ENCODE results near the gene GNRHR.

Gene GNRHR

DNA sequence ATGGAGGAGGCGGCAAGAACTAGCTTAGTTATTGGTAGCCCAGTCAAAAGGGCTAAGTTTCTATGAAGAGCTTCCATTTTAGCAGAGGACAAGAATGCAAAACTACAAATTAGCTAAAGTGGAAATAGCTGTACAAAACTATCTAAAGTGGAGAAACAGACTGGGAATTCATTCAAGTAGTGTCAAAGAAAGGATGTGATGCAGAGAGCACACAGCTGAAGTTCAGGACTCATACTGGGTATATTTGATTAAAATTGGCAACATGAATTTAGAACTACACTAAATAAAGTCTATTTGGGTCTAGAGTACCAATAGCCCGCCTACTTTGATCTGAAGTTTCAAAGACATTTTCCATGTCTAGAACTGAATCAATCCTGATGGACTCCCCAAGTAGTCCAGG, 33.1 kb upstream of the GNRHR start:
- Histone ChIP-seq H3K9ac (ENCODE audit: low read length) (no peak overlapping the region), H3K27me3 (replicated peaks; ENCODE audit: insufficient read depth, low read length) (no peaks in the 10 kb centered on the region), H3K36me3 (replicated peaks; ENCODE audit: insufficient read depth, low read length) (no peaks in the 10 kb centered on the region), H3K79me2 (ENCODE audit: low read length) (no peaks in the 10 kb centered on the region), H3K27ac (ENCODE audit: low read length) (no peak overlapping the region), H2AFZ (ENCODE audit: low read length) (no peak overlapping the region), H3K9me2 (replicated peaks; ENCODE audit: insufficient read depth, low read length) (no peaks in the 10 kb centered on the region), H3F3A (ENCODE audit: insufficient read depth, low read length) (no peaks in the 10 kb centered on the region), H3K4me1 (ENCODE audit: low read length) (no peaks in the 10 kb centered on the region), H3K4me2 (ENCODE audit: low read depth, low read length) (no peak overlapping the region), H3K9me3 (replicated peaks; ENCODE audit: insufficient read depth, low read length) (no peaks in the 10 kb centered on the region), H4K20me1 (ENCODE audit: insufficient read depth, low read length) (no peaks in the 10 kb centered on the region), H3K4me3 (ENCODE audit: low read length) (no peak overlapping the region)
- TF ChIP-seq, protein P1, sequence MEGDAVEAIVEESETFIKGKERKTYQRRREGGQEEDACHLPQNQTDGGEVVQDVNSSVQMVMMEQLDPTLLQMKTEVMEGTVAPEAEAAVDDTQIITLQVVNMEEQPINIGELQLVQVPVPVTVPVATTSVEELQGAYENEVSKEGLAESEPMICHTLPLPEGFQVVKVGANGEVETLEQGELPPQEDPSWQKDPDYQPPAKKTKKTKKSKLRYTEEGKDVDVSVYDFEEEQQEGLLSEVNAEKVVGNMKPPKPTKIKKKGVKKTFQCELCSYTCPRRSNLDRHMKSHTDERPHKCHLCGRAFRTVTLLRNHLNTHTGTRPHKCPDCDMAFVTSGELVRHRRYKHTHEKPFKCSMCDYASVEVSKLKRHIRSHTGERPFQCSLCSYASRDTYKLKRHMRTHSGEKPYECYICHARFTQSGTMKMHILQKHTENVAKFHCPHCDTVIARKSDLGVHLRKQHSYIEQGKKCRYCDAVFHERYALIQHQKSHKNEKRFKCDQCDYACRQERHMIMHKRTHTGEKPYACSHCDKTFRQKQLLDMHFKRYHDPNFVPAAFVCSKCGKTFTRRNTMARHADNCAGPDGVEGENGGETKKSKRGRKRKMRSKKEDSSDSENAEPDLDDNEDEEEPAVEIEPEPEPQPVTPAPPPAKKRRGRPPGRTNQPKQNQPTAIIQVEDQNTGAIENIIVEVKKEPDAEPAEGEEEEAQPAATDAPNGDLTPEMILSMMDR (IDR thresholded peaks at IDR 0.05; ENCODE audit: low read length), result no peak
- TF ChIP-seq EZH2 (optimal IDR thresholded peaks at IDR 0.05; ENCODE audit: low read depth, low read length) (no peak), EZH2phosphoT487 (IDR thresholded peaks at IDR 0.05; ENCODE audit: low read length) (no peak)
- no peak for DNase-seq

DNA sequence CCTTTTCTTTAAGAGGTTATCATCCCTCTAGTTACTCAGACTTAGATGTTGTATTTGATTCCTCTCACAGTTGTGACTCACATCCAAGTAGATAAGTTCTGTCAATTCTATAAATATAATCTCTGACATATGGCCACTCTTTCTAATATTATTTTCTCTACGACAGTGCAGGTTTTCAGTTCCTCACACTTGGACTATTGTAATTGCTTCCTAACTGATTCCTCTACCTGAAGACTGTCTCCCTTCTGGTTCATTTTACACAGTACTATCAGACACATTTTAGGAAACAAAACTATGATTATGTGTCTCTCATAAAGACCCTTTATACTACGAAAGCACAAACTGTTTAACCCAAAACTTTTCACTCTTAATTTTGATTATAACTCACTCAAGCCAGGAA, 31.3 kb upstream of the GNRHR start:
- H3K4me3 ChIP-seq (ENCODE audit: low read length), result no peak overlapping the region
- H3K27ac ChIP-seq (ENCODE audit: low read length), result no peak overlapping the region
- H3K4me2 ChIP-seq (ENCODE audit: low read depth, low read length), result no peak overlapping the region
- no peaks in the 10 kb centered on the region for H3K4me1 ChIP-seq (ENCODE audit: low read length)
- H2AFZ ChIP-seq (ENCODE audit: low read length), result no peak overlapping the region
- H3K27me3 ChIP-seq (replicated peaks; ENCODE audit: insufficient read depth, low read length), result no peaks in the 10 kb centered on the region
- H3K9ac ChIP-seq (ENCODE audit: low read length), result no peak overlapping the region
- no peaks in the 10 kb centered on the region for H3K9me3 ChIP-seq (replicated peaks; ENCODE audit: insufficient read depth, low read length)
- no peaks in the 10 kb centered on the region for H4K20me1 ChIP-seq (ENCODE audit: insufficient read depth, low read length)
- DNase-seq, result no peak
- no peak for TF ChIP-seq EZH2phosphoT487 (IDR thresholded peaks at IDR 0.05; ENCODE audit: low read length)
- TF ChIP-seq EZH2 (optimal IDR thresholded peaks at IDR 0.05; ENCODE audit: low read depth, low read length), result no peak
- TF ChIP-seq, protein P1 (IDR thresholded peaks at IDR 0.05; ENCODE audit: low read length), result no peak
- no peaks in the 10 kb centered on the region for H3K36me3 ChIP-seq (replicated peaks; ENCODE audit: insufficient read depth, low read length)
- H3K9me2 ChIP-seq (replicated peaks; ENCODE audit: insufficient read depth, low read length), result no peaks in the 10 kb centered on the region
- H3F3A ChIP-seq (ENCODE audit: insufficient read depth, low read length), result no peaks in the 10 kb centered on the region
- H3K79me2 ChIP-seq (ENCODE audit: low read length), result no peaks in the 10 kb centered on the region

DNA sequence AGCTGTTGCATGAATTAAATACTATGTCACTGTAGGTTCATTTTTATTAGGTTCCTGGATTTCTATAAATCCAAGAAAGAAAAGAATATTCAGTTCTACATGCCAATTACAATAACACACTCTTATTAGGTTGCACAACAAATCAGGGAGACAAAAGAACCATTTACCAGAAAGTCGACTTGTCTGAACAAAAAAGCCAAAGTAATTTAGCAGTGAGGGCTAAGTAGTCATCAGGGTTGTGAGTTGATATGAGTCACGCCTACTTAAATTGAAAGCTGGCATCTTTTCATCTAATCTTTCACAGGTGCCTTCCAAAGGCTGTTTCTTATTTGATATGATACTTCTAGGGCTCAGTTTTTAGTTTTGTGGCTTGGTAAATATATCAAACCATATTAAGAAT, 25.4 kb upstream of the GNRHR start:
- no peaks in the 10 kb centered on the region for H4K20me1 ChIP-seq (ENCODE audit: insufficient read depth, low read length)
- TF ChIP-seq, protein P1 (IDR thresholded peaks at IDR 0.05; ENCODE audit: low read length), result no peak
- TF ChIP-seq EZH2phosphoT487 (IDR thresholded peaks at IDR 0.05; ENCODE audit: low read length) (no peak), EZH2 (optimal IDR thresholded peaks at IDR 0.05; ENCODE audit: low read depth, low read length) (no peak)
- no peaks in the 10 kb centered on the region for H3K4me1 ChIP-seq (ENCODE audit: low read length)
- H3K27ac ChIP-seq (ENCODE audit: low read length), result no peak overlapping the region
- H2AFZ ChIP-seq (ENCODE audit: low read length), result no peak overlapping the region
- H3K79me2 ChIP-seq (ENCODE audit: low read length), result no peaks in the 10 kb centered on the region
- H3K9me2 ChIP-seq (replicated peaks; ENCODE audit: insufficient read depth, low read length), result no peaks in the 10 kb centered on the region
- H3K27me3 ChIP-seq (replicated peaks; ENCODE audit: insufficient read depth, low read length), result no peaks in the 10 kb centered on the region
- H3F3A ChIP-seq (ENCODE audit: insufficient read depth, low read length), result no peaks in the 10 kb centered on the region
- H3K36me3 ChIP-seq (replicated peaks; ENCODE audit: insufficient read depth, low read length), result no peaks in the 10 kb centered on the region
- H3K4me2 ChIP-seq (ENCODE audit: low read depth, low read length), result no peak overlapping the region
- no peak overlapping the region for H3K9ac ChIP-seq (ENCODE audit: low read length)
- H3K4me3 ChIP-seq (ENCODE audit: low read length), result no peak overlapping the region
- no peak for DNase-seq
- H3K9me3 ChIP-seq (replicated peaks; ENCODE audit: insufficient read depth, low read length), result no peaks in the 10 kb centered on the region
